GM23338 (cell line): ENCODE results near the gene KCNH5.

Experiments
- CREB1 ChIP-seq: fragments of 250-450 bp; sonication (Bioruptor Pico); IDR thresholded peaks from 2 replicates; pipeline ENCODE4 v1.5.0; 2020; ENCODE audit warnings: low read depth, mild to moderate bottlenecking, moderate library complexity
- EZH2 ChIP-seq: fragments of 200-600 bp; sonication (generic); IDR thresholded peaks from one replicate; pipeline ENCODE4 v1.8.0; 2017; ENCODE audit warnings: antibody characterized with exemption, mild to moderate bottlenecking, low read depth; ENCODE audit not compliant: unreplicated experiment
- EZH2phosphoT487 ChIP-seq: fragments of 200-600 bp; sonication (generic); IDR thresholded peaks from one replicate; pipeline ENCODE4 v1.8.1; 2018; ENCODE audit warnings: antibody characterized with exemption; ENCODE audit not compliant: unreplicated experiment
- JUNB ChIP-seq: IDR thresholded peaks from one replicate; pipeline ENCODE4 v1.6.1; 2016; ENCODE audit warnings: antibody characterized with exemption; ENCODE audit not compliant: unreplicated experiment
- NANOG ChIP-seq: IDR thresholded peaks from 2 replicates; pipeline ENCODE4 v1.6.1; 2016; ENCODE audit warnings: antibody characterized with exemption, borderline replicate concordance
- POLR2AphosphoS5 ChIP-seq: IDR thresholded peaks from 2 replicates; pipeline ENCODE4 v1.6.1; 2016; ENCODE audit warnings: antibody characterized with exemption, low read depth
- STAT1 ChIP-seq: IDR thresholded peaks from one replicate; pipeline ENCODE4 v1.6.1; 2016; ENCODE audit warnings: antibody characterized with exemption; ENCODE audit not compliant: unreplicated experiment
- ZNF114 ChIP-seq: fragments of 250-450 bp; sonication (Bioruptor Pico); IDR thresholded peaks from 2 replicates; pipeline ENCODE4 v1.5.0; 2020; ENCODE audit warnings: mild to moderate bottlenecking, moderate library complexity
- TF ChIP-seq, protein P1 (sequence below), 2 experiments: fragments of 200-600 bp in 1 of 2; sonication (generic) in 1 of 2; conservative IDR thresholded peaks; 2 replicates each; pipeline versions ENCODE4 v1.5.1 to v1.6.1; 2016 to 2017; ENCODE audit warnings: antibody characterized with exemption in 2 of 2, low read depth in 2 of 2, mild to moderate bottlenecking in 2 of 2, moderate library complexity in 1 of 2
- TF ChIP-seq, protein P2 (sequence below): IDR thresholded peaks from one replicate; pipeline ENCODE4 v1.6.1; 2018; ENCODE audit warnings: antibody characterized with exemption; ENCODE audit not compliant: unreplicated experiment
- TF ChIP-seq, protein P3 (sequence below): IDR thresholded peaks from 2 replicates; pipeline ENCODE4 v1.6.1; 2016; ENCODE audit warnings: antibody characterized with exemption
- TF ChIP-seq, protein P4 (sequence below): fragments of 250-450 bp; sonication (Bioruptor Pico); IDR thresholded peaks from 2 replicates; pipeline ENCODE4 v1.5.0; 2020; ENCODE audit warnings: mild to moderate bottlenecking, moderate library complexity

DNA sequence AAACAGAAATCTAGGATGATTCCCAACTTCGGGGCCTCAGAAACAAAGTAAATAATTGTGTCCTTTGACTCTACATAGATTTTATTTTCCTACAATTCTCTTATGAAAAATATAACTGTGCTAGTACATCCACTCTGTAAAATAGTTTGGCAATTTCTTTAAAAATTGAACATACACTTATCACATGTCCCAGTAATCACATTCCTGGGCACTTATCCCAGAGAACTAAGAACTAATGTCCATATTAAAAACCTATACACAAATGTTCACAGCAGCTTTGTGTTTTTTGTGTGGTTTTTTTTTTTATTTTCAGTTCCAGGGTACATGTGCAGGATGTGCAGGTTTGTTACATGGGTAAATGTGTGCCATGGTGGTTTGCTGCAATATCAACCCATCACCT lies 99.0 kb downstream of the KCNH5 start:
- TF ChIP-seq, protein P1, sequence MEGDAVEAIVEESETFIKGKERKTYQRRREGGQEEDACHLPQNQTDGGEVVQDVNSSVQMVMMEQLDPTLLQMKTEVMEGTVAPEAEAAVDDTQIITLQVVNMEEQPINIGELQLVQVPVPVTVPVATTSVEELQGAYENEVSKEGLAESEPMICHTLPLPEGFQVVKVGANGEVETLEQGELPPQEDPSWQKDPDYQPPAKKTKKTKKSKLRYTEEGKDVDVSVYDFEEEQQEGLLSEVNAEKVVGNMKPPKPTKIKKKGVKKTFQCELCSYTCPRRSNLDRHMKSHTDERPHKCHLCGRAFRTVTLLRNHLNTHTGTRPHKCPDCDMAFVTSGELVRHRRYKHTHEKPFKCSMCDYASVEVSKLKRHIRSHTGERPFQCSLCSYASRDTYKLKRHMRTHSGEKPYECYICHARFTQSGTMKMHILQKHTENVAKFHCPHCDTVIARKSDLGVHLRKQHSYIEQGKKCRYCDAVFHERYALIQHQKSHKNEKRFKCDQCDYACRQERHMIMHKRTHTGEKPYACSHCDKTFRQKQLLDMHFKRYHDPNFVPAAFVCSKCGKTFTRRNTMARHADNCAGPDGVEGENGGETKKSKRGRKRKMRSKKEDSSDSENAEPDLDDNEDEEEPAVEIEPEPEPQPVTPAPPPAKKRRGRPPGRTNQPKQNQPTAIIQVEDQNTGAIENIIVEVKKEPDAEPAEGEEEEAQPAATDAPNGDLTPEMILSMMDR (conservative IDR thresholded peaks at IDR 0.05; ENCODE audit: low read depth in 2 of 2): no peak
- TF ChIP-seq EZH2phosphoT487 (no peak), POLR2AphosphoS5 (no peak), EZH2 (no peak), JUNB (no peak), ZNF114 (CRISPR knock-in tag) (no peak), CREB1 (CRISPR knock-in tag) (no peak), NANOG (no peak), STAT1 (no peak)
- TF ChIP-seq, protein P2, sequence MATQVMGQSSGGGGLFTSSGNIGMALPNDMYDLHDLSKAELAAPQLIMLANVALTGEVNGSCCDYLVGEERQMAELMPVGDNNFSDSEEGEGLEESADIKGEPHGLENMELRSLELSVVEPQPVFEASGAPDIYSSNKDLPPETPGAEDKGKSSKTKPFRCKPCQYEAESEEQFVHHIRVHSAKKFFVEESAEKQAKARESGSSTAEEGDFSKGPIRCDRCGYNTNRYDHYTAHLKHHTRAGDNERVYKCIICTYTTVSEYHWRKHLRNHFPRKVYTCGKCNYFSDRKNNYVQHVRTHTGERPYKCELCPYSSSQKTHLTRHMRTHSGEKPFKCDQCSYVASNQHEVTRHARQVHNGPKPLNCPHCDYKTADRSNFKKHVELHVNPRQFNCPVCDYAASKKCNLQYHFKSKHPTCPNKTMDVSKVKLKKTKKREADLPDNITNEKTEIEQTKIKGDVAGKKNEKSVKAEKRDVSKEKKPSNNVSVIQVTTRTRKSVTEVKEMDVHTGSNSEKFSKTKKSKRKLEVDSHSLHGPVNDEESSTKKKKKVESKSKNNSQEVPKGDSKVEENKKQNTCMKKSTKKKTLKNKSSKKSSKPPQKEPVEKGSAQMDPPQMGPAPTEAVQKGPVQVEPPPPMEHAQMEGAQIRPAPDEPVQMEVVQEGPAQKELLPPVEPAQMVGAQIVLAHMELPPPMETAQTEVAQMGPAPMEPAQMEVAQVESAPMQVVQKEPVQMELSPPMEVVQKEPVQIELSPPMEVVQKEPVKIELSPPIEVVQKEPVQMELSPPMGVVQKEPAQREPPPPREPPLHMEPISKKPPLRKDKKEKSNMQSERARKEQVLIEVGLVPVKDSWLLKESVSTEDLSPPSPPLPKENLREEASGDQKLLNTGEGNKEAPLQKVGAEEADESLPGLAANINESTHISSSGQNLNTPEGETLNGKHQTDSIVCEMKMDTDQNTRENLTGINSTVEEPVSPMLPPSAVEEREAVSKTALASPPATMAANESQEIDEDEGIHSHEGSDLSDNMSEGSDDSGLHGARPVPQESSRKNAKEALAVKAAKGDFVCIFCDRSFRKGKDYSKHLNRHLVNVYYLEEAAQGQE: no peak
- TF ChIP-seq, protein P3, sequence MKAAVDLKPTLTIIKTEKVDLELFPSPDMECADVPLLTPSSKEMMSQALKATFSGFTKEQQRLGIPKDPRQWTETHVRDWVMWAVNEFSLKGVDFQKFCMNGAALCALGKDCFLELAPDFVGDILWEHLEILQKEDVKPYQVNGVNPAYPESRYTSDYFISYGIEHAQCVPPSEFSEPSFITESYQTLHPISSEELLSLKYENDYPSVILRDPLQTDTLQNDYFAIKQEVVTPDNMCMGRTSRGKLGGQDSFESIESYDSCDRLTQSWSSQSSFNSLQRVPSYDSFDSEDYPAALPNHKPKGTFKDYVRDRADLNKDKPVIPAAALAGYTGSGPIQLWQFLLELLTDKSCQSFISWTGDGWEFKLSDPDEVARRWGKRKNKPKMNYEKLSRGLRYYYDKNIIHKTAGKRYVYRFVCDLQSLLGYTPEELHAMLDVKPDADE: no peak
- TF ChIP-seq, protein P4, sequence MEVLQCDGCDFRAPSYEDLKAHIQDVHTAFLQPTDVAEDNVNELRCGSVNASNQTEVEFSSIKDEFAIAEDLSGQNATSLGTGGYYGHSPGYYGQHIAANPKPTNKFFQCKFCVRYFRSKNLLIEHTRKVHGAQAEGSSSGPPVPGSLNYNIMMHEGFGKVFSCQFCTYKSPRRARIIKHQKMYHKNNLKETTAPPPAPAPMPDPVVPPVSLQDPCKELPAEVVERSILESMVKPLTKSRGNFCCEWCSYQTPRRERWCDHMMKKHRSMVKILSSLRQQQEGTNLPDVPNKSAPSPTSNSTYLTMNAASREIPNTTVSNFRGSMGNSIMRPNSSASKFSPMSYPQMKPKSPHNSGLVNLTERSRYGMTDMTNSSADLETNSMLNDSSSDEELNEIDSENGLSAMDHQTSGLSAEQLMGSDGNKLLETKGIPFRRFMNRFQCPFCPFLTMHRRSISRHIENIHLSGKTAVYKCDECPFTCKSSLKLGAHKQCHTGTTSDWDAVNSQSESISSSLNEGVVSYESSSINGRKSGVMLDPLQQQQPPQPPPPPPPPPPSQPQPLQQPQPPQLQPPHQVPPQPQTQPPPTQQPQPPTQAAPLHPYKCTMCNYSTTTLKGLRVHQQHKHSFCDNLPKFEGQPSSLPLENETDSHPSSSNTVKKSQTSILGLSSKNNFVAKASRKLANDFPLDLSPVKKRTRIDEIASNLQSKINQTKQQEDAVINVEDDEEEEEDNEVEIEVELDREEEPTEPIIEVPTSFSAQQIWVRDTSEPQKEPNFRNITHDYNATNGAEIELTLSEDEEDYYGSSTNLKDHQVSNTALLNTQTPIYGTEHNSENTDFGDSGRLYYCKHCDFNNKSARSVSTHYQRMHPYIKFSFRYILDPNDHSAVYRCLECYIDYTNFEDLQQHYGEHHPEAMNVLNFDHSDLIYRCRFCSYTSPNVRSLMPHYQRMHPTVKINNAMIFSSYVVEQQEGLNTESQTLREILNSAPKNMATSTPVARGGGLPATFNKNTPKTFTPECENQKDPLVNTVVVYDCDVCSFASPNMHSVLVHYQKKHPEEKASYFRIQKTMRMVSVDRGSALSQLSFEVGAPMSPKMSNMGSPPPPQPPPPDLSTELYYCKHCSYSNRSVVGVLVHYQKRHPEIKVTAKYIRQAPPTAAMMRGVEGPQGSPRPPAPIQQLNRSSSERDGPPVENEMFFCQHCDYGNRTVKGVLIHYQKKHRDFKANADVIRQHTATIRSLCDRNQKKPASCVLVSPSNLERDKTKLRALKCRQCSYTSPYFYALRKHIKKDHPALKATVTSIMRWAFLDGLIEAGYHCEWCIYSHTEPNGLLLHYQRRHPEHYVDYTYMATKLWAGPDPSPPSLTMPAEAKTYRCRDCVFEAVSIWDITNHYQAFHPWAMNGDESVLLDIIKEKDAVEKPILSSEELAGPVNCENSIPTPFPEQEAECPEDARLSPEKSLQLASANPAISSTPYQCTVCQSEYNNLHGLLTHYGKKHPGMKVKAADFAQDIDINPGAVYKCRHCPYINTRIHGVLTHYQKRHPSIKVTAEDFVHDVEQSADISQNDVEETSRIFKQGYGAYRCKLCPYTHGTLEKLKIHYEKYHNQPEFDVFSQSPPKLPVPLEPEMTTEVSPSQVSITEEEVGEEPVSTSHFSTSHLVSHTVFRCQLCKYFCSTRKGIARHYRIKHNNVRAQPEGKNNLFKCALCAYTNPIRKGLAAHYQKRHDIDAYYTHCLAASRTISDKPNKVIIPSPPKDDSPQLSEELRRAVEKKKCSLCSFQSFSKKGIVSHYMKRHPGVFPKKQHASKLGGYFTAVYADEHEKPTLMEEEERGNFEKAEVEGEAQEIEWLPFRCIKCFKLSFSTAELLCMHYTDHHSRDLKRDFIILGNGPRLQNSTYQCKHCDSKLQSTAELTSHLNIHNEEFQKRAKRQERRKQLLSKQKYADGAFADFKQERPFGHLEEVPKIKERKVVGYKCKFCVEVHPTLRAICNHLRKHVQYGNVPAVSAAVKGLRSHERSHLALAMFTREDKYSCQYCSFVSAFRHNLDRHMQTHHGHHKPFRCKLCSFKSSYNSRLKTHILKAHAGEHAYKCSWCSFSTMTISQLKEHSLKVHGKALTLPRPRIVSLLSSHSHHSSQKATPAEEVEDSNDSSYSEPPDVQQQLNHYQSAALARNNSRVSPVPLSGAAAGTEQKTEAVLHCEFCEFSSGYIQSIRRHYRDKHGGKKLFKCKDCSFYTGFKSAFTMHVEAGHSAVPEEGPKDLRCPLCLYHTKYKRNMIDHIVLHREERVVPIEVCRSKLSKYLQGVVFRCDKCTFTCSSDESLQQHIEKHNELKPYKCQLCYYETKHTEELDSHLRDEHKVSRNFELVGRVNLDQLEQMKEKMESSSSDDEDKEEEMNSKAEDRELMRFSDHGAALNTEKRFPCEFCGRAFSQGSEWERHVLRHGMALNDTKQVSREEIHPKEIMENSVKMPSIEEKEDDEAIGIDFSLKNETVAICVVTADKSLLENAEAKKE (CRISPR knock-in tag): no peak
